ENCODE results near the gene SMCR8. TPM values are rescaled to one million over a fixed set of nuclear protein-coding genes. Genes with fewer than 3 reads are reported as not detected.

Gene SMCR8
- total RNA-seq, 4 donors from 2014 or later = 10.9 to 13.0 (median 11.9) TPM

DNA sequence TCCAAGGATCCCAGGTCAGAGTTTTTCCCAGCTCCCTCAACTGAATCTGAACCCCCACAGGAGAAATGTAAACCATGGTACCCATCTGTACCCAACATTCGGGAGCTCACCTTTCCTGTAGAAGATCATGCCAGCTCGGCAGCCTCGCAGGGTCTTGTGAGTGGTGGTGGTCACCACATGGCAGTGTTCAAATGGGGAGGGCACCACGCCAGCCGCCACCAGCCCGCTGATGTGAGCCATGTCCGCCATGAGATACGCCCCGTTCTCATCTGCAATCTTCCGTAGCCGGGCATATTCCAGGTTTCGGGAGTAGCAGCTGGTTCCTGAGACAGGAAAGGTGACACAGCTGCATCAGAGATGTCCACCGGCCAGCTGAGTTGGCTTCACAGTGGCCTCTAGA is 24.8 kb downstream of the SMCR8 start:
- Histone ChIP-seq H3K27me3 (no peaks in the 10 kb centered on the region), H3K4me3 (no peak overlapping the region), H3K27ac (no peak overlapping the region), H3K9me3 (no peaks in the 10 kb centered on the region), H3K4me1 (no peaks in the 10 kb centered on the region), H3K36me3 (peaks cover 22 to 100% (median 24%) of the 10 kb centered on the region in 3 donors)
- TF ChIP-seq, protein P1, sequence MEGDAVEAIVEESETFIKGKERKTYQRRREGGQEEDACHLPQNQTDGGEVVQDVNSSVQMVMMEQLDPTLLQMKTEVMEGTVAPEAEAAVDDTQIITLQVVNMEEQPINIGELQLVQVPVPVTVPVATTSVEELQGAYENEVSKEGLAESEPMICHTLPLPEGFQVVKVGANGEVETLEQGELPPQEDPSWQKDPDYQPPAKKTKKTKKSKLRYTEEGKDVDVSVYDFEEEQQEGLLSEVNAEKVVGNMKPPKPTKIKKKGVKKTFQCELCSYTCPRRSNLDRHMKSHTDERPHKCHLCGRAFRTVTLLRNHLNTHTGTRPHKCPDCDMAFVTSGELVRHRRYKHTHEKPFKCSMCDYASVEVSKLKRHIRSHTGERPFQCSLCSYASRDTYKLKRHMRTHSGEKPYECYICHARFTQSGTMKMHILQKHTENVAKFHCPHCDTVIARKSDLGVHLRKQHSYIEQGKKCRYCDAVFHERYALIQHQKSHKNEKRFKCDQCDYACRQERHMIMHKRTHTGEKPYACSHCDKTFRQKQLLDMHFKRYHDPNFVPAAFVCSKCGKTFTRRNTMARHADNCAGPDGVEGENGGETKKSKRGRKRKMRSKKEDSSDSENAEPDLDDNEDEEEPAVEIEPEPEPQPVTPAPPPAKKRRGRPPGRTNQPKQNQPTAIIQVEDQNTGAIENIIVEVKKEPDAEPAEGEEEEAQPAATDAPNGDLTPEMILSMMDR (IDR thresholded peaks at IDR 0.05) = no peak
- no peak for TF ChIP-seq POLR2A (IDR thresholded peaks at IDR 0.05)
- intact Hi-C loops (cut with DNase I) = no loop called here
- whole genome bisulfite sequencing, 2 donors = 91 to 96% methylated on average over 9 of the region's 13 CpGs
- no peak for DNase-seq

DNA sequence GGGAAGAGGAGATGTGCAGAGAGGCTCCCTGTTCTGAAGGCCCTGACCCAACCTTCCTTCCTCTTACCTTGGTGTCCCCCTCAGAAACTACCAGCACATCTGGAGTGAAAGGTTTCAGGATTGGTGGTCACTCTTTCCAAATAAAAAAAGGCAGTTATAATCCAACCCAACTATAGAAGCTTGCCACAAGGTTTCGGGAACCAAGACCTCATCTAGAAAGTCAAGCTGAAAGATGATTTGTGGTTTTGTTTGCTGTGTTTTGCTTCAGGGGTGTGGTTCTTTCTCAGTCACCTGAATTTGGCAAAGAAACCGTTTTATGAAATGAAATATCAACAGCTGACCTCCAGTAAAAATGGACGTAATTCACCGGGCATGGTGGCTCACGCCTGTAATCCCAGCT is 28.9 kb downstream of the SMCR8 start:
- no peaks in the 10 kb centered on the region for H3K9me3 ChIP-seq
- no peaks in the 10 kb centered on the region for H3K27me3 ChIP-seq
- no peak overlapping the region for H3K27ac ChIP-seq
- no peak for DNase-seq
- 75 to 81% methylated on average over 5 of the region's 5 CpGs for WGBS, 2 donors
- no peak for TF ChIP-seq POLR2A (IDR thresholded peaks at IDR 0.05)
- TF ChIP-seq, protein P1 (IDR thresholded peaks at IDR 0.05) = no peak
- intact Hi-C loops (cut with DNase I) = no loop called here
- H3K4me3 ChIP-seq = no peak overlapping the region
- H3K36me3 ChIP-seq = peaks cover 22 to 100% (median 29%) of the 10 kb centered on the region in 3 donors
- H3K4me1 ChIP-seq = no peaks in the 10 kb centered on the region

DNA sequence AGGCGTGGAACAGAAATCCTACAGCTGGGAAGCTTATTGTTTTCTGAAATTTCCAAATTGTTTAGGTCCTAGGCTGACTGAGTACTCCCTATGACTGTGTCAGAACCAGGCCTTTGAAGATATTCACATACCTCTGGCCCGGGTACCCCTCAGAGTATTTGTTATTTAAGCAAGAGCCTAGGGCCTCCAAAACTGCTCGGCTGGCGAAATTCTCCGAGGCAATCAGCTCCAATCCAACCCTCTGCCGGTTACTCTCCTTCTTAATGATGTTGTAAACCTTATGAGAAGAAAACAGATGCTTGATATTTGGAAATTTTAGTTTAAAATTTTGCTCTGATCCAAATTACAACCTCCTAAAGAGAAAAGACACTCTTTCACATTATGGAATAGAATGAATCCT is 38.4 kb downstream of the SMCR8 start:
- no peak for TF ChIP-seq POLR2A (IDR thresholded peaks at IDR 0.05)
- TF ChIP-seq, protein P1 (IDR thresholded peaks at IDR 0.05) = no peak
- Histone ChIP-seq H3K4me1 (peaks cover 0 to 19% (median 3%) of the 10 kb centered on the region in 3 donors), H3K4me3 (no peak overlapping the region), H3K9me3 (no peaks in the 10 kb centered on the region), H3K36me3 (peaks cover 9 to 84% (median 30%) of the 10 kb centered on the region in 3 donors), H3K27me3 (no peaks in the 10 kb centered on the region), H3K27ac (no peak overlapping the region)
- intact Hi-C loops (cut with DNase I) = no loop called here
- WGBS, 2 donors = 86 to 90% methylated on average over 6 of the region's 6 CpGs
- DNase-seq = no peak

DNA sequence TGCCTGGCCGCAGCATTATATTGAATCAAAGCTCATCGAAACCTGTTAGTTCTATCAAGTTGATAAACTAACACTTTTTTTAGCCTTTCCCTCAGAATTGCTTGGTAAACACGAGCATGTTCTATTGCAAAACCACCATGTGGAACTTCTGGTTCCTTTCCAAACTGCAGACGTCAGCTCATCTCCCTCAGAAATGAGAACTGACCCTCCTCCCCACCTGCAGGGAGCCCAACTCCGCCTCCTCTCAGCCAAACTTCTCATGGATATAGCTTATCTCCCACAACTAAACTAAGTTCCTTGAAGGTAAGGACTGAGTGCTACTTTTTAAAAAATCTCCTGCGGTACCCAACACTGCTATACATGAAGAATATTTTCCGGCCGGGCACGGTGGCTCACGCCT is 41.5 kb downstream of the SMCR8 start:
- Histone ChIP-seq H3K9me3 (no peaks in the 10 kb centered on the region), H3K36me3 (peaks cover 9 to 77% (median 32%) of the 10 kb centered on the region in 3 donors), H3K4me1 (peaks cover 0 to 24% (median 3%) of the 10 kb centered on the region in 3 donors), H3K27ac (peak overlapping the region in 3 of 4 donors; percentile 67 to 68 (median 68)), H3K4me3 (no peak overlapping the region), H3K27me3 (no peaks in the 10 kb centered on the region)
- TF ChIP-seq POLR2A (IDR thresholded peaks at IDR 0.05) = no peak
- TF ChIP-seq, protein P1 (IDR thresholded peaks at IDR 0.05) = no peak
- DNase-seq = no peak
- 79 to 81% methylated on average over 10 of the region's 10 CpGs for WGBS, 2 donors
- intact Hi-C loops (cut with DNase I) = no loop called here

DNA sequence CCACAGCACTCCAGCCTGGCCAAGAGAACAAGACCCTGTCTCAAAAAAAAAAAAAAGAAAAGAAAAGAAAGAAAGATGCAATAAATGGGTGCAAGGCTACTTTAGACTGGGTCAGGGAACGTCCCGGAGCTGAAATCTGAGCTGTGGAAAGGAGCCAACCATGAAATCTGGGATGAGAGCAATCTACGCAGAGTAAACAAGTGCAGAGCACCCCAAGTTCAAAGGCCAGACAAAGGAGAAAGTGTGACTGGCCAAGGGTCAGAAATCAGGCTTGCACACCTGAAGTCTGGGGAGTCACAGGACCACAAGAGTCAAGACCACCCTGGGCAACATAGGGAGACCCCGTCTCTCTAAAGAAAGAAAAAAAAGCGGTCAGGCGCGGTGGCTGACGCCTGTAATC is 45.4 kb downstream of the SMCR8 start:
- Histone ChIP-seq H3K9me3 (no peaks in the 10 kb centered on the region), H3K4me3 (no peak overlapping the region), H3K27ac (no peak overlapping the region), H3K36me3 (peaks cover 0 to 38% (median 5%) of the 10 kb centered on the region in 3 donors), H3K4me1 (peaks cover 7 to 46% (median 7%) of the 10 kb centered on the region in 3 donors), H3K27me3 (no peaks in the 10 kb centered on the region)
- DNase-seq = no peak
- TF ChIP-seq POLR2A (IDR thresholded peaks at IDR 0.05) = no peak
- TF ChIP-seq, protein P1 (IDR thresholded peaks at IDR 0.05) = no peak
- intact Hi-C loops (cut with DNase I) = no loop called here
- 80 to 85% methylated on average over 4 to 8 of the region's 8 CpGs for WGBS, 2 donors
